ENCODE results near the gene ERAP2. TPM values are rescaled to one million over a fixed set of nuclear protein-coding genes. Genes with fewer than 3 reads are reported as not detected.

The ERAP2 gene
- total RNA-seq, 2 experiments from 2014 or later = 107 to 110 TPM

- POLR2A ChIA-PET = interaction anchor here (1.4 kb wide), 1 partner anchor 8 kb away, joined by 3 read pairs; no protein-coding TSS in a partner anchor
- Mint-ChIP-seq H3K4me1 (peaks cover 57% of the 10 kb centered on the region), H3K4me3 (no peak overlapping the region), H3K27ac (no peak overlapping the region), H3K9me3 (no peaks in the 10 kb centered on the region), H3K27me3 (no peaks in the 10 kb centered on the region), H3K36me3 (peaks cover 40% of the 10 kb centered on the region)
- ATAC-seq (ENCODE audit: low read depth) (no peak), DNase-seq (no peak)
Measured at GRCh38 chr5:96952118-96952750, 75.9 kb downstream of the ERAP2 start.

- Mint-ChIP-seq H3K36me3 (peaks cover 37% of the 10 kb centered on the region), H3K4me1 (peaks cover 62% of the 10 kb centered on the region), H3K27ac (no peak overlapping the region), H3K27me3 (no peaks in the 10 kb centered on the region), H3K9me3 (no peaks in the 10 kb centered on the region), H3K4me3 (no peak overlapping the region)
- no peak for ATAC-seq (ENCODE audit: low read depth)
- POLR2A ChIA-PET = interaction anchor here (1.4 kb wide), 1 partner anchor 9 kb away, joined by 3 read pairs; no protein-coding TSS in a partner anchor
- no peak for DNase-seq
Measured at GRCh38 chr5:96952974-96953730, 76.9 kb downstream of the ERAP2 start.

GRCh38 chr5:96957254-96958049 lies 81.2 kb downstream of the ERAP2 start:
- peaks cover 21% of the 10 kb centered on the region for H3K36me3 Mint-ChIP-seq
- no peak for DNase-seq
- H3K4me3 Mint-ChIP-seq = peak overlapping the region; percentile 74
- POLR2A ChIA-PET = interaction anchor here (0.7 to 1.9 kb wide), 5 partner anchors 12 to 32 kb away, joined by 3 to 7 read pairs (median 4); partner anchors contain the start of gene LNPEP
- peaks cover 70% of the 10 kb centered on the region for H3K4me1 Mint-ChIP-seq
- no peaks in the 10 kb centered on the region for H3K27me3 Mint-ChIP-seq
- H3K27ac Mint-ChIP-seq = peak overlapping the region; percentile 79
- peak; percentile 8 for ATAC-seq (ENCODE audit: low read depth)
- H3K9me3 Mint-ChIP-seq = no peaks in the 10 kb centered on the region

GRCh38 chr5:96958977-96959376 lies 82.7 kb downstream of the ERAP2 start:
- Mint-ChIP-seq H3K4me1 (peaks cover 69% of the 10 kb centered on the region), H3K27ac (peak overlapping the region; percentile 79), H3K4me3 (peak overlapping the region; percentile 74), H3K27me3 (no peaks in the 10 kb centered on the region), H3K36me3 (peaks cover 28% of the 10 kb centered on the region), H3K9me3 (no peaks in the 10 kb centered on the region)
- DNase-seq (no peak), ATAC-seq (ENCODE audit: low read depth) (no peak)
- POLR2A ChIA-PET = interaction anchor here (1.9 kb wide), 1 partner anchor 23 kb away, joined by 7 read pairs; the partner anchor contains the start of gene LNPEP

- Mint-ChIP-seq H3K4me3 (peak overlapping the region; percentile 83), H3K36me3 (peaks cover 33% of the 10 kb centered on the region), H3K27me3 (no peaks in the 10 kb centered on the region), H3K27ac (peak overlapping the region; percentile 93), H3K9me3 (peaks cover 3% of the 10 kb centered on the region), H3K4me1 (peaks cover 74% of the 10 kb centered on the region)
- no peak for DNase-seq
- POLR2A ChIA-PET = interaction anchor here (0.6 to 3.6 kb wide), 5 partner anchors 25 to 299 kb away, joined by 3 to 52 read pairs (median 7); partner anchors contain the start of genes ERAP1 and LNPEP
- ATAC-seq (ENCODE audit: low read depth) = peak; percentile 56
Measured at GRCh38 chr5:96961053-96961452, 84.8 kb downstream of the ERAP2 start.

- Mint-ChIP-seq H3K4me1 (peaks cover 65% of the 10 kb centered on the region), H3K27me3 (no peaks in the 10 kb centered on the region), H3K9me3 (peaks cover 3% of the 10 kb centered on the region), H3K36me3 (peaks cover 35% of the 10 kb centered on the region), H3K4me3 (peak overlapping the region; percentile 83), H3K27ac (peak overlapping the region; percentile 93)
- POLR2A ChIA-PET = interaction anchor here (0.9 to 3.6 kb wide), 8 partner anchors 9 to 154 kb away, joined by 3 to 52 read pairs (median 5); partner anchors contain the start of genes ERAP1 and LNPEP
- DNase-seq = no peak
- peak; percentile 47 for ATAC-seq (ENCODE audit: low read depth)
Measured at GRCh38 chr5:96962540-96962991, 86.3 kb downstream of the ERAP2 start.

- Mint-ChIP-seq H3K27me3 (no peaks in the 10 kb centered on the region), H3K4me1 (peaks cover 59% of the 10 kb centered on the region), H3K4me3 (peak overlapping the region; percentile 83), H3K9me3 (peaks cover 3% of the 10 kb centered on the region), H3K27ac (peak overlapping the region; percentile 93), H3K36me3 (peaks cover 35% of the 10 kb centered on the region)
- ATAC-seq (ENCODE audit: low read depth) (peak; percentile 77), DNase-seq (no peak)
- POLR2A ChIA-PET = interaction anchor here (0.9 to 3.6 kb wide), 6 partner anchors 8 to 42 kb away, joined by 3 to 52 read pairs (median 5); partner anchors contain the start of gene LNPEP
Measured at GRCh38 chr5:96963267-96963666, 87.0 kb downstream of the ERAP2 start.

- no peak overlapping the region for H3K27ac Mint-ChIP-seq
- POLR2A ChIA-PET = no interaction called here
- no peaks in the 10 kb centered on the region for H3K27me3 Mint-ChIP-seq
- H3K9me3 Mint-ChIP-seq = peaks cover 3% of the 10 kb centered on the region
- no peak for DNase-seq
- H3K4me3 Mint-ChIP-seq = no peak overlapping the region
- ATAC-seq (ENCODE audit: low read depth) = no peak
- H3K4me1 Mint-ChIP-seq = peaks cover 56% of the 10 kb centered on the region
- peaks cover 34% of the 10 kb centered on the region for H3K36me3 Mint-ChIP-seq
Measured at GRCh38 chr5:96966801-96967200, 90.5 kb downstream of the ERAP2 start.

- Mint-ChIP-seq H3K27ac (no peak overlapping the region), H3K4me1 (peaks cover 56% of the 10 kb centered on the region), H3K9me3 (peaks cover 3% of the 10 kb centered on the region), H3K27me3 (no peaks in the 10 kb centered on the region), H3K36me3 (peaks cover 36% of the 10 kb centered on the region), H3K4me3 (no peak overlapping the region)
- ATAC-seq (ENCODE audit: low read depth) (no peak), DNase-seq (no peak)
- POLR2A ChIA-PET = no interaction called here
Measured at GRCh38 chr5:96967400-96967799, 91.1 kb downstream of the ERAP2 start.

- ATAC-seq (ENCODE audit: low read depth) = no peak
Measured at GRCh38 chr5:96968074-96968473, 91.8 kb downstream of the ERAP2 start.

GRCh38 chr5:96968614-96969013 lies 92.3 kb downstream of the ERAP2 start:
- Mint-ChIP-seq H3K36me3 (peaks cover 38% of the 10 kb centered on the region), H3K4me1 (peaks cover 53% of the 10 kb centered on the region), H3K27ac (no peak overlapping the region), H3K9me3 (peaks cover 3% of the 10 kb centered on the region), H3K4me3 (no peak overlapping the region), H3K27me3 (no peaks in the 10 kb centered on the region)
- no peak for ATAC-seq (ENCODE audit: low read depth)
- POLR2A ChIA-PET = interaction anchor here (0.8 kb wide), 1 partner anchor 10 kb away, joined by 3 read pairs; no protein-coding TSS in a partner anchor
- DNase-seq = no peak

More at GRCh38 chr5:96968074-96968473, 91.8 kb downstream of the ERAP2 start:
- Mint-ChIP-seq H3K36me3 (peaks cover 42% of the 10 kb centered on the region), H3K9me3 (peaks cover 3% of the 10 kb centered on the region), H3K4me3 (no peak overlapping the region), H3K27me3 (no peaks in the 10 kb centered on the region), H3K4me1 (peaks cover 55% of the 10 kb centered on the region), H3K27ac (no peak overlapping the region)
- DNase-seq = no peak
- POLR2A ChIA-PET = no interaction called here
